Measurements from ENCODE around the gene NUDT19.
"Not testable (repeated sequence)": the region's sequence is repeated elsewhere in the genome, so short reads cannot be mapped to it uniquely, and the experiment has no call there.

The NUDT19 gene

GRCh38 chr19:32702010-32702409 lies 10.4 kb downstream of the NUDT19 start:
- DNase-seq (ENCODE audit: low read depth): no peak
- no peak for TF ChIP-seq CTCF (conservative IDR thresholded peaks at IDR 0.05; ENCODE audit: low read length)
- no peak overlapping the region for H3K4me3 ChIP-seq (ENCODE audit: low read length)

DNA sequence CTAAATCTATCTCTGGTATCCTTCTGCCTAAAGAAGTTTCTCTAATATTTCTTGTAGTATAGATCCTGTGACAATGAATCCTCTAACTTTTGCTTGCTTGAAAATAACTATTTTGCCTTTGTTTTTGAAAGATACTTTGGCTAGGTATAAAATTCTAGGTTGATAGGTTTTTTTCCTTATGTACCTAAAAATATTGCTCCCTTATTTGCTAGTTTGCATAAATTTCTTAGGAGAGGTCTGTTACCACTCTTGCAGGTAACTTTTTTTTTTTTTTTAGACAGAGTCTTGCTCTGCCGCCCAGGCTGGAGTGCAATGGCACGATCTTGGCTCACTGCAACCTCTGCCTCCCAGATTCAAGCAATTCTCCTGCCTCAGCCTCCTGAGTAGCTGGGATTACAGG lies 12.4 kb downstream of the NUDT19 start:
- not testable (repeated sequence) for H3K4me3 ChIP-seq (ENCODE audit: low read length); DNase-seq (ENCODE audit: low read depth)

GRCh38 chr19:32708457-32708856 lies 16.8 kb downstream of the NUDT19 start:
- no peak for TF ChIP-seq CTCF (conservative IDR thresholded peaks at IDR 0.05; ENCODE audit: low read length)
- DNase-seq (ENCODE audit: low read depth): no peak
- no peak overlapping the region for H3K4me3 ChIP-seq (ENCODE audit: low read length)

GRCh38 chr19:32709032-32709431 lies 17.4 kb downstream of the NUDT19 start:
- TF ChIP-seq CTCF (conservative IDR thresholded peaks at IDR 0.05; ENCODE audit: low read length): no peak
- no peak overlapping the region for H3K4me3 ChIP-seq (ENCODE audit: low read length)
- DNase-seq (ENCODE audit: low read depth): no peak

DNA sequence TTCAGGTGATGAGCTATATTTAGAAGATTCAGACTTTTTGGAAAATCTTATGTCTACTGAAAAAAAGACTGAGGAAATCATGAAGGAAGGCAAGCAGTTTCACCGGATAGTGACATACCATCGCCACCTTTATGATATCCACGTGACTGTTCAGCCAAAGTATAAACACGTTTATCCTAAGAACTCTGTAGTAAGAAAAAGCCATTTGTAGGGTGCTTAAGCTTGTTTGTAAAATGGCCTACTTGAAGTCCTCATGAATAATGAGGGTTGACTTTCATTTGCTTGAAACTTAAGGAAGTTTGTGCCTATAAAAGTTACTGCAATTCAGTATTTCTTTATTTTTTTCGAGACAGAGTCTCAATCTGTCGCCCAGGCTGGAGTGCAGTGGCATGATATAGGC lies 20.1 kb downstream of the NUDT19 start:
- no peak for TF ChIP-seq CTCF (conservative IDR thresholded peaks at IDR 0.05; ENCODE audit: low read length)
- no peak for DNase-seq (ENCODE audit: low read depth)
- no peak overlapping the region for H3K4me3 ChIP-seq (ENCODE audit: low read length)

DNA sequence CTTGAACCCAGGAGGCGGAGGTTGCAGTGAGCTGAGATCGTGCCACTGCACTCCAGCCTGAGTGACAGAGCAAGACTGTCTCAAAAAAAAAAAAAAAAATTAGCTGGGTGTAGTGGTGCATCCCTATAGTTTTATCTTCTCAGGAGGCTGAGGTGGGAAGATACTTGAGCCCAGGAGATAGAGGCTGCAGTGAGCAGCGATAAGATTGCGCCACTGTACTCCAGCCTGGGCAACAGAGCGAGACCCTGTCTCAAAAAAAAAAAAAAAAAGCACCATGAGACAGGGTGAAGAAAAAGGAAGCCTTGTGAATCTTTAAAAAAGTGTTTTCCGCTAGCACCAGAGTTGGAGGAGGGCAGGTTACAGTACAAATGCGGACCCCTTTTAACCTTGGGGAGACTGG lies 24.6 kb downstream of the NUDT19 start:
- not testable (repeated sequence) for DNase-seq (ENCODE audit: low read depth); H3K4me3 ChIP-seq (ENCODE audit: low read length)

DNA sequence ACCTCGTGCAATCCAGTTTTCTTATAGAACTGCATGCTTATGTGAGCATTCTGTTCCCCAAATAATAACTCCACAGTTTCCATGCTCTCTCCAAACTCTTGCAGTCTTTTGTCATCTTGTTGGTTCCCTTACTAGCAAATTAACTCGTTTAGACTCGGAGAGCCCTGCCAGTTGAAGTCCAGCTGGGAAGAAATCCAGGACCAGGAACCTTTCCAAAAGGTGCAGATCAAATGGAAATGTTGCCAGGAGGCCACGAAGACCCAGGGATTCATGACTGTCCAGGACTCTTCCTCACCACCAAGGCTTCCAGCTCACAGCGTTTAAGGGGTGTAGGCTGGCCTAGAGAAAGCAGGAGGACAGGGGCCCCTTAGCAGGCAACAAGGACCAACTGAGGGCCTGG lies 25.9 kb downstream of the NUDT19 start:
- H3K4me3 ChIP-seq (ENCODE audit: low read length): no peak overlapping the region
- no peak for DNase-seq (ENCODE audit: low read depth)
- TF ChIP-seq CTCF (conservative IDR thresholded peaks at IDR 0.05; ENCODE audit: low read length): no peak

DNA sequence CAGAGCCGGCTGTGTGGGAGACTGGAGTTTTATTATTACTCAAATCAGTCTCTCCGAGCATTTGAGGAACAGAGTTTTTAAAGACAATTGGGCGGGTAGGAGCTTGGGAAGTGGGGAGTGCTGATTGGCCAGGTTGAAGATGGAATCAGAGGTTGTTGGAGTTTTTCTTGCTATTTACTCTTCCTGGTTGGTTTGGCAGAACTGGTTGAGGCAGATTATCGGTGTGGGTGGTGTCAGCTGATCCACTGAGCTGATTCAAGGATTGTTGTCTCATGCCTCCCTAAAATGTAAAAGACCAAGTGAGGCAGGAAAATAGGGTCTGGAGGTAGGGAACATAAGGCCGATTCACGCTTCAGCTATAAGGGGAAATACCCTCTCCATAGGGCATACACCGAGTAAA lies 26.7 kb downstream of the NUDT19 start:
- no peak overlapping the region for H3K4me3 ChIP-seq (ENCODE audit: low read length)
- no peak for DNase-seq (ENCODE audit: low read depth)
- no peak for TF ChIP-seq CTCF (conservative IDR thresholded peaks at IDR 0.05; ENCODE audit: low read length)
